Effector CD4-positive, alpha-beta T cell (primary cell): Measurements from ENCODE around the gene CDC42SE2.
"Not testable (repeated sequence)": the region's sequence is repeated elsewhere in the genome, so short reads cannot be mapped to it uniquely, and the experiment has no call there.

Experiments used
- DNase-seq: peaks from one replicate; pipeline ENCODE4 v3.0.0-alpha.2; 2020

The CDC42SE2 gene

DNA sequence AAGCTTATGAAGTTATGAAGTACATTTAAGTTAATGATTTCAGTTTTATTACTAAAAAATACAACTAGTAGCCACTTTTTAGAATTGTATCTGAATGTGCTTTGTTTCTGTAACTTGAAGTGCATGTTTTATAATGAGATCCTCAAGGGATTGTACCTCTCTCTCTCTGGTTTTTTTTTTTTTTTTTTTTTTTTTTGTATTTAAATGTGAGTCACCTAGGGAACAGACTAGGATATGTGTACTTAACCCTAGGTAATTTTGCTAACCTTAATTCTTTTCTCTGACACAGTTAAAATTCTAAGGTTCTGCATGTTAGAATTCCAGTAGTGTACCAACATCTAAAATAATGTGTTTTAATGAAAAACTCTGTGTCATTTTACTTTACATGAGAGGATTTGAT, 59.5 kb downstream of the CDC42SE2 start:
- DNase-seq, result no peak

DNA sequence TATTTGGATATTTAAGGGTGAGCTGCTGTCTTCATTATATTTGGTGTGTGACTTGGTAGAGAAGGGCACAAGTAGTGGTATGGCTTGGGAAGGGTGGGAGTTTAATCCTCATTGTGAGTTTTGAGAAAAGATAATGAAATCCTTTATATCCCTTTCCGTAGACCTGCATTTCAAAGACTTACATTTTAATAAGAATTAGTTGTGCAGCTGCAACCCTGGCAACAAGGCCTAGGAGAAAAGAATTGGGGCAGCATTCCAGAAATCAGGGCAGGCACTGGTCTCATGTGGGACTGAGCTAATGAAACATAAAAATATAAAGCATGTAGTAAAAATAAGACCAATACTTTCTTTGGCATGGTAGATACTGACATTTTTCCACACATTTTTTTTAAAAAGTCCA, 60.5 kb downstream of the CDC42SE2 start:
- no peak for DNase-seq

DNA sequence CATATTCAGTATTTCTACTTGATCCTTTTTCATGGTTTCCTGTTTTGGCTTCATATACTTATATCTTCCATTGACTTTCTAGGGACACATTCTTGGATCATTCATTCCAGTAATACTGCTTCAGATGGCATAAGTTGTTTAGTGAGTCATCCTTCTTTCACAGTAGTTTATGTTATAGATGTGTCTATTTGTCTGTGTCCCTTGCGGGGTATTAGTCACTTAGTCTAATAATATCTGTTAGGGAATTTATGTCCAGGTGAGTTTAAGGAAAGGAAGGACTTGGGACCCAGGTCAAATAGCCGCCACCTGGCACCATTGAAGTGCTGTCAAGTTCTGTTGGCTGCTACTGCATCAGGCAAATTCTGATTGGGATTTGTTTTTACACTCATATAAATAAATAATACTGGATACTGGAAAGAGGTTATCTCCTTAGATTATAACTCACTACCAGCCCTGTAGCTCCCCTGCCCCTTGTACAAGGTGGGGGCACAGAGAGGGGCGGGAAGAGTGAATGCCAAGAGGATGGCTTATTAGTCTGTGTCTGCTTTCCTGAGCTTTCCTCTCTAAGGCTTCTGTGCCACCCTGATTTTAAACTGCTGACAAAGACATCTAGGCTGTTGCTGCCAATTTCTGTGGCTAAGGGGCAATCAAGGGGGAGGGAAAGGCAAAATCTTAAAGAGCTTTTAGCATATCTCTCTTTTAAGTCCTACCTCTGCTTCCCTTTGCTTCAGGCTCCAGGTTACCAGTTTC, 64.9 kb downstream of the CDC42SE2 start:
- no peak for DNase-seq

DNA sequence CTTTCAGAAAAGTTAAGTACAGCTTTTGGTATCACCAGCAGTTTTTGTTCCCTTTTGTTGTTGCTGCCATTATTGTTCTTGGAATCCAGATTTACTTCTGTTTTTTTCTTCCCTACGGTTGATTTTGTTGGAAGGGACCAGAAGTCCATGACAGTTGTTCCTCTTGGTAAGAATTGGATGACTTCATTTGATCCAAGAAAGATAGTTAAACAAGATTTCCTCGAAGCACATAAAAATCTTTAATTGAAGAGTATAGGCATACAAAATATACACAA, 65.4 kb downstream of the CDC42SE2 start:
- no peak for DNase-seq

DNA sequence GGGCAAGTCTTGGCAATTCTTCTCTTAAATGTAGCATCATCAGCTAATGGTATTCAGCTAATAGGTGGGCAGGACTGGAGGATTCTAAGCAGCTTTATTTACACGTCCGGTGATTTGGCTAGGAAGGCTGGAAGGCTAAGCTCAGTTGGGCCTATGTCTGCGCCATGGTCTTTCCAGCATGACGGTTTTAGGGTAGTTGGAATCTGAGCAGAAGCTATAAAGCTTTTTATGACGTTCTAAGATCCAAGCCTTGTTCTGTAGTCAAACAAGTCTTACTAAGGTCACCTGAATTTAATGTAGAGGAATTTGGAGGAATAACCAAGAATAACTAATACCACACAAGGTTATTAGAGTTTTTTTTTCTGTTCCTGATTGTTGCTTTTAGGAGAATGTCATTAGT, 66.2 kb downstream of the CDC42SE2 start:
- no peak for DNase-seq

DNA sequence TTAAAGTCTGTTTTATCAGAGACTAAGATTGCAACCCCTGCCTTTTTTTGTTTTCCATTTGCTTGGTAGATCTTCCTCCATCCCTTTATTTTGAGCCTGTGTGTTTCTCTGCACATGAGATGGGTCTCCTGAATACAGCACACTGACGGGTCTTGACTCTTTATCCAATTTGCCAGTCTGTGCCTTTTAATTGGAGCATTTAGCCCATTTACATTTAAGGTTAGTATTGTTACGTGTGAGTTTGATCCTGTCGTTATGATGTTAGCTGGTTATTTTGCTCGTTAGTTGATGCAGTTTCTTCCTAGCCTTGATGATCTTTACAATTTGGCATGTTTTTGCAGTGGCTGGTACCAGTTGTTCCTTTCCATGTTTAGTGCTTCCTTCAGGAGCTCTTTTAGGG, 71.9 kb downstream of the CDC42SE2 start:
- DNase-seq, result not testable (repeated sequence)

DNA sequence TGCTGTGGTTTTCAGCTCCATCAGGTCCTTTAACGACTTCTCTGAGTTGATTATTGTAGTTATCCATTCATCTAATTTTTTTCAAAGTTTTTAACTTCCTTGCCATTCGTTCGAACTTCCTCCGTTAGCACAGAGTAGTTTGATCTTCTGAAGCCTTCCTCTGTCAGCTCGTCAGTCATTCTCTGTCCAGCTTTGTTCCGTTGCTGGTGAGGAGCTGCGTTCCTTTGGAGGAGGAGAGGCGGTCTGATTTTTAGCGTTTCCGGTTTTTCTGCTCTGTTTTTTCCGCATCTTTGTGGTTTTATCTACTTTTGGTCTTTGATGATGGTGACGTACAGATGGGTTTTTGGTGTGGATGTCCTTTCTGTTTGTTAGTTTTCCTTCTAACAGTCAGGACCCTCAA, 72.9 kb downstream of the CDC42SE2 start:
- DNase-seq, result not testable (repeated sequence)

DNA sequence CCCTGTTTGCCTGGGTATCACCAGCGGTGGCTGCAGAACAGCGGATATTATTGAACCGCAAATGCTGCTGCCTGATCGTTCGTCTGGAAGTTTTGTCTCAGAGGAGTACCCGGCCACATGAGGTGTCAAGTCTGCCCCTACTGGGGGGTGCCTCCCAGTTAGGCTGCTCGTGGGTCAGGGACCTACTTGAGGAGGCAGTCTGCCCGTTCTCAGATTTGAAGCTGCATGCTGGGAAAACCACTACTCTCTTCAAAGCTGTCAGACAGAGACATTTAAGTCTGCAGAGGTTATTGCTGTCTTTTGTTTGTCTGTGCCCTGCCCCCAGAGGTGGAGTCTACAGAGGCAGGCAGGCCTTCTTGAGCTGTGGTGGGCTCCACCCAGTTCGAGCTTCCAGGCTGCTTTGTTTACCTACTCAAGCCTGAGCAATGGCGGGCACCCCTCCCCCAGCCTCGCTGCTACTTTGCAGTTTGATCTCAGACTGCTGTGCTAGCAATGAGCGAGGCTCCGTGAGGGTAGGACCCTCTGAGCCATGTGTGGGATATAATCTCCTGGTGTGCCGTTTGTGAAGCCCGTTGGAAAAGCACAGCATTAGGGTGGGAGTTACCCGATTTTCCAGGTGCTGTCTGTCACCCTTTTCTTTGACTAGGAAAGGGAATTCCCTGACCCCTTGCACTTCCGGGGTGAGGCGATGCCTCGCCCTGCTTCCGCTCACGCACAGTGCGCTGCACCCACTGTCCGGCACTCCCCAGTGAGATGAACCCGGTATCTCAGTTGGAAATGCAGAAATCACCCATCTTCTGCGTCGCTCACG, 73.6 kb downstream of the CDC42SE2 start:
- DNase-seq, result not testable (repeated sequence)

DNA sequence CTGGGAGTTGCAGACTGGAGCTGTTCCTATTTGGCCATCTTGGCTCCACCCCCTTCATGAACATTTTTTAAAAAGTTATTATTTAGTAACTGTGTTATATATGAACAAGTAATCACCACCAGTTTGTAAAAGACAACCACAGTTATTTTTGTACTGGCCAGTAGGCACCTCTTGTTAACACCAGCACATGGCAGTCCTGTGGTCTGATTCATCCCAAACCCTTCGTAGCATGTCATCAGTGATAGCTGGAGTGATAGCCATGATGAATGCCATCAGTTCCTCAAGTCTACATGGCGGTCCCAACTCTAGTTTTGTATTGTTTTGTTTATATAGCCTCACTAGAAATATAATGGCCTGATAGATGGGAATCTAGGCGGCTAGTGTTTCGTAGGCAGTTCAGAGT, 74.2 kb downstream of the CDC42SE2 start:
- DNase-seq, result no peak

DNA sequence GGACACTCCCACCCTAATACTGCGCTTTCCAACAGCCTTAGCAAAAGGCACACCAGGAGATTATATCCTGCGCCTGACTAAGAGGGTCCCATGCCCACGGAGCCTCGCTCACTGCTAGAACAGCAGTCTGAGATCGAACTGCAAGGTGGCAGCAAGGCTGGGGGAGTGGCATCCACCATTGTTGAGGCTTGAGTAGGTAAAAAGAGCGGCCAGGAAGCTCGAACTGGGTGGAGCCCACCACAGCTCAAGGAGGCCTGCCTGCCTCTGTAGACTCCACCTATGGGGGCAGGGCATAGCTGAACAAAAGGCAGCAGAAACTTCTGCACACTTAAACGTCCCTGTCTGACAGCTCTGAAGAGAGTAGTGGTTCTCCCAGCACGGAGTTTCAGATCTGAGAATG, 80.4 kb downstream of the CDC42SE2 start:
- DNase-seq, result not testable (repeated sequence)

DNA sequence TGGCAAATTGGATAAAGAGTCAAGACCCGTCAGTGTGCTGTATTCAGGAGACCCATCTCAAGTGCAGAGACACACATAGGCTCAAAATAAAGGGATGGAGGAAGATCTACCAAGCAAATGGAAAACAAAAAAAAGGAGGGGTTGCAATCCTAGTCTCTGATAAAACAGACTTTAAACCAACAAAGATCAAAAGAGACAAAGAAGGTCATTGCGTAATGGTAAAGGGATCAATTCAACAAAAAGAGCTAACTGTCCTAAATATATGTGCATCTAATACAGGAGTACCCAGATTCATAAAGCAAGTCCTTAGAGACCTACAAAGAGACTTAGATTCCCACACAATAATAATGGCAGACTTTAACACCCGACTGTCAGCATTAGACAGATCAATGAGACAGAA, 82.4 kb downstream of the CDC42SE2 start:
- not testable (repeated sequence) for DNase-seq

DNA sequence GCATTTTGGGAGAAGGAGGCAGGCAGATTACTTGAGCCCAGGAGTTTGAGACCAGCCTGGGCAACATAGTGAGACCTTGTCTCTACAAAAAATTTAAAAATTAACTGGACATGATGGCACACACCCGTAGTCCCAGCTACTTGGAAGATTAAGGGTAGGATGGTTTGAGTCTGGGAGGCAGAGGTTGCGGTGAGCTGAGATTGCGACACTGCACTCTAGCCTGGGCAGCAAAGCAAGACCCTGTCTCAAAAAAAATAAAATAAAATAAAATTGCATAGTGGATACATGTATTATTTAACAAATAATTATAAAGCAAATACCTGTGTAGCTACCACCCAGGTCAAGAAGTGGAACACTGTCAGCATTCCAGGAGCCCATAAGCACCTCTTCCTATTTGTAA, 90.1 kb downstream of the CDC42SE2 start:
- DNase-seq, result no peak

DNA sequence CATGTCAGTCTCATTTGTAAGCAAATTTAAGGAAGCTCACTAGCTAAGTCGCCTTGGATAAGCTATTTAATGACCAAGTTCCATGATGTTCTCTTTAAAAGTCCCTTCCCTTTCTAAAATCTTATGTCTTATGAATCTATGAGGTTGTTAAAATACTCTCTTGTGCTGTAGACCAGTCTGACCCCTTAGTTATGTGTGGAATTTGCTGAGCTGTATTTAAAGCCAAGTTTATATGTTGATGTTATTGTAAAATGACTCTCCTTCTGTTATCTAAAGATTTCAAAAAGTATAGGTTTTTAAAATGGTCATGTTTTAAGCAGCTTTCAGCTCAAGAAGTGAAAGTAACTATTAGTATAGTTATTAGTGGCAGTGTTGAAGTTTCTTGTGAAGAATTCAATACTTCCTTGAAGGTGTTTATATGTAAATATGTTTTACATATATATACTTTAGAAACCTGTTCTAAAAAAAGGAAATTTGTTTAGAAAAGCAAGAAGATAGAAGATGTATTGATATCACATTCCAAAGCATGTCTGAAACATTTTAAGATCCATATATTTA, 92.2 kb downstream of the CDC42SE2 start:
- DNase-seq, result no peak

DNA sequence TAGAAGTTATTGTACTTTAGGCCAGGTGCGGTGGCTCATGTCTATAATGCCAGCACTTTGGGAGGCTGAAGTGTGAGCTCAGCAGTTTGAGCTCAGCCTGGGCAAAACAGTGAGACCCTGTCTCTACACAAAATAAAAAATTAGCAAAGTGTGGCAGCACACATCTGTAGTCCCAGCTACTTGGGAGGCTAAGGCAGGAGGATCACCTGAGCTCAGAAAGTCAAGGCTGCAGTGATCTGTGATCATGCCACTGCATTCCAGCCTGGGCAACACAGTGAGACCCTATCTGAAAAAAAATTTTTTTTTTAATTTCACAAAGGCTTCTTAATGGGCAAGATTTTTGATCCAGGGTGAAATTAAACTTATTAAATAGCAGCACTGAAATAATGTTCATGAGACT, 92.8 kb downstream of the CDC42SE2 start:
- no peak for DNase-seq

DNA sequence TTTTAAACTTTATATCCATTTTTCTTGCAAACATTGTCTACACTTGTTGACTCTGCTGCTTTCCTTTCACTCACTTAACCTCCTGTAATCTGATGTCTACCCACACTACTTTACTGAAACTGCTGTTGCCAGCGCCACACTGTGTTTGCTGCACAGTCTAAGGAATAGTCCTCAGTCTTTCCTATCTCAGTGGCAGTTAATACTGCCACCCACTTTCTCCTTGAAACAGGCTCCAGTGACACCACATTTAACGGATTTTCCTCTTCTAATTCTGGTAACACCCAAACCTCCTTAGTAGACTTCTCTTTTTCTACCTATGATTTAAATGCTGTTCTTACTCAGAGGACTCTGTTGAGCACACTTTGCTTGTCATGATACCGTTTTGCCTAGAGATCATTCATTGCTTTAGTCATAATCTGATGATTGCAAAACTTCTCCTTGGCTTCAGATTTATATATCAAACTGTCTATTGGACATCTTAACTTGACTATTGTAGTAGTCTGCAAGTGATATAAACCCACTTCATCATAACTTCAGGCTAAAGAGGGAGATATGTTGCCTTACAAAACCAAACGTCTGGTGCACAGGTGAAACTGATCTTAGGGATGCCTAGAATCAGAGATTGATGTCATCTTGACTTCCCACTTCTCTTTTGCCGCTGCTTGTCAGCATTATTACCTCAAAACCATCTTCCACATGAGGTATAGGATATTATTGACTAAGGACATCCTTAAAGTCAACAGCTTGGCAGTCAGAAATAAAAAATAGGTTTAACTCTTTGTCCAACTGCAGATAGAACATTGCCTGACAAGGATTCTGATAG, 94.1 kb downstream of the CDC42SE2 start:
- DNase-seq, result no peak

DNA sequence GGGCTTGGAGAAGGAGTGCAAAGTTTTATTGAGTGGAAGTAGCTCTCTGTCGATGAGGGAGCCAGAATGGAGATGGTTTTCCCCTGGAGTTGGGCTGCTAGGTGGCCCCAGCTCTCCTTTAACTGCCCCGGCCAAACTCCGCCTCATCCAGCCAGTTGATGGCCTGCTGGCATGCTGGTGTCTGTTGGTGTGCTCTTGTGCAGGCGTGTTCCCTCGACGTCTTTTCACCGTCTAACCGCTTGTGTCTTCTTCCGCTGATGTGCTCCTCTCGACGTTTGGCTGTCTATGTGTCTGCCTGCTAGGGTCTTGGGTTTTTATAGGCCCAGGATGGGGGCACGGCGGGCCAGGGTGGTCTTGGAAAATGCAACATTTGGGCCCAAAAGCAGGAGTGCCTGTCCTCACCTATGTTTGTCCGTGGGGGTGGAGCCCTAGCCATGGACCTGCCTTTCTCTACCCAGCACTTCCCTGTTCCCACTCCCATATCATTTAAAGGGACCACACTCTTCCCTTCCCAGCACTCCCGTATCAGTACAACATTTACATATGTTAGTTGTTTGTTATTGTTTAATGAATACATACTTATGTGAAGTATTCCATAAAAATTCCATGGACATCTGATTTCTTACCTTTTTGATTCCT, 97.9 kb downstream of the CDC42SE2 start:
- DNase-seq, result no peak

DNA sequence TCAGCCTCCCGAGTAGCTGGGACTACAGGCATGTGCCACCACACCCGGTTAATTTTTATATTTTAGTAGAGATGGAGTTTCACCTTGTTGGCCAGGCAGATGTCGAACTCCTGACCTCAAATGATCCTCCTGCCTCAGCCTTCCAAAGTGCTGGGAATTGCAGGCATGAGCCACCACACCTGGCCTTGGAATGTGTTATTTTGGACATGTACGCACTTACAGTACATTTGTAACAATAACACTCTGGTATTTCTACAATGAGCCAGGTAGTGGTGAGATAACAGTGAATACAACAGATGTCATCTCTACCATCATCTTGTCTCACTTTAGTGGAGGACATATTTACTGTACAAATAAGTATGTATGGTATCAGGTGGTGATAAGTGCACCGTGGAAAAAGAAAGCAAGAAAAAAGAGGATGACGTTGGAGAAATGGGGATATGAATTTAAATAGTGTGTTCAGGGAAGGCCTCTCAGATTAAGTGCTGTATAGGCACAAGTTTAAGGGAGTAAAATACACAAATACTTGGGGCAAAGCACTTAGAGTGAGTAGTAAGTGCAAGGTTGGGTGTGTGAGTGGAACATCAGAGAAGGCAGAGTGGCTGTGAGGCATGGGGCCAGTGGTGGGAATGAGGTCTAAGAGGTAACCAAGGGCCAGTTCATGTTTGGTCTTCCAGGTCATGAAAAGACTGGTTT, 100.1 kb downstream of the CDC42SE2 start:
- no peak for DNase-seq

DNA sequence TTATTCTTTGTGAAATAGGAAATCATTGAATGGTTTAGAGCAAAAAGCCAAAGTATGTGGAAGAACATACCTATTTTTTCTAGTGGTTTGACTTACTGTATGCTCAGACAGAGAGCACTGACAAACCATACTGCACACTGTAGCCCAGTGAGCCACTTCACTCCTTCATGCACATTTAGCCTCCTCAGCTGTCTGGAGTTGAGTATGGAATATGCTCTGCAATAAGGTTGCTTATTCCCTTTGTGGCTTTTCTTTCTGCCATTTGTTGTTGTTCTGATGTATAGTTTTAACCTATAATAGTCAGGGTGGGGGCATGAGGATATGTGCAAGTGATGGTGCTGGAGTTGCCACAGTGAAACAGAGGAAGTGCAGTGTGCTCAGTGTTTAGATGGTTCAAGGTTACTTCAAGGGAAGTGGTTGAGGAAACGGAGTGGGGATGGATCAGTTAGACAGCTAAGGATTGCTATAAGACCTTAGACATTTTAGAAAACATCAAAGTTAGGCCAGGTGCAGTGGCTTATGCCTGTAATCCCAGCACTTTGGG, 100.7 kb downstream of the CDC42SE2 start:
- no peak for DNase-seq

DNA sequence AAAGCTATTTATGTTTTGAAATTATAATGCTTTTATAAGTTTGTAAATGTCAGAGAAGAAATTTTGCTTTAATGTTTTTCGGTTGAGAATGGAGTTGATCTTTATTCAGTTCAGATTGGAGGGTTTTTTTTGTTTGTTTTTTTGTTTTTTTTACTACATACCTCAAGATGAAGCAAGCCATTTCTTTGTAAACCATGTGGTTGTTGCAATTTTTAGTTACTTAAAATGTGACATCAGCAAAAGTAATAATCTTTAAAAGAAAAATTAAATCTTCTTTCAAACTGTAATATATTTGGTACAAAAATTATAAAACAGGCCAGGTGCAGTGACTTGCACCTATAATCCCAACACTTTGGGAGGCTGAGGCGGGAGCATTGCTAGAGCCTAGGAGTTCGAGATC, 102.6 kb downstream of the CDC42SE2 start:
- no peak for DNase-seq

DNA sequence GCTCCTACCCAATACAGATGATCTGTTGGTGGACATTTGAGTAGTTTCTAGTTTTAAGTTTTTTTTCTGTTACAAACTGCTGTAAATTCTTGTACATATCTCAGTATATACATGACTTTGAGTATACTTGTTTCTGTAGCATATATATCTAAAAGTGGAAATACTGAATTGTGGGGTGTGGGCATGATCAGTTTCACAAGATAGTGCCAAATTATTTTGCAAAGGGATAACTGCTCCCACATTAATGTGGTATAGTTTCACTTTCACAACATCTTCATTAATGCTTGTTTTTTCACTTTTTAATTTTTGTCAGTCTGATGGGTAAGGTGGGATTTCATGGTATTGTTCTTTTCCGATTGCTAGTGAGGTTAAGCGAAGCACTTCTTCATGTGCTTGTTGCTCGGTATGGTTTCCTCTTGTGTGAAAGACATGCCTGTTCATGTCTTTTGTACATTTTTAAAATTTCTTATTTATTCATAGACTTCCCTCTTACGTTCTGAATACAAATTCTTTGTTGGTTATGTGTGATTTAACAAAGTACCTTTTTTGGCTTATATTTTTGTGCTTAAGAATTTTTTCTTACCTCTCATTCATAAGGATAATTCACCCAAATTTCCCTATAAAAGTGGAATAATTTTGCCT, 103.5 kb downstream of the CDC42SE2 start:
- no peak for DNase-seq

DNA sequence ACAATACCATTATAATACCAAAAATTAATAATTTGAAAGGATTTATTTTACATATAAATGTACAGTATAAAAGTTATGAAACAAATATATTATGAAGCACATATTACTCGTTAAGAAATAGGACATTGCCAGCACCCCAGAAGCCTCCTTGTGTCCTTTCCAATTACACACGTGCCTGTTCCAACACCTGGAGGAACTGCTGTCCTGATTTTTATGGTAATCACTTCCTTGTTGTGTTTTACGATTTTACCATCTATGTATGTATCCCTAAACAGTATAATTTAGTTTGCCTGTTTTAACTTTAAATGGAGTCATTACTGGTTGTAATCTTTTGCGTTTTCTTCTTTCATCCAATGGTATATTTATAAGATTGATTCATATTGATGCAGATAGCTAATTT, 105.0 kb downstream of the CDC42SE2 start:
- no peak for DNase-seq
